GM11168 (cell line): ENCODE measurements around the gene KL.

ENCODE experiments used
- in situ Hi-C: fragments of 300-500 bp; cut with MboI; formaldehyde crosslinking; loops from one replicate; pipeline ENCODE4 v1.12.0; 2022; ENCODE audit warnings: low sequenced_read_pairs; ENCODE audit not compliant: unreplicated experiment

The KL gene

DNA sequence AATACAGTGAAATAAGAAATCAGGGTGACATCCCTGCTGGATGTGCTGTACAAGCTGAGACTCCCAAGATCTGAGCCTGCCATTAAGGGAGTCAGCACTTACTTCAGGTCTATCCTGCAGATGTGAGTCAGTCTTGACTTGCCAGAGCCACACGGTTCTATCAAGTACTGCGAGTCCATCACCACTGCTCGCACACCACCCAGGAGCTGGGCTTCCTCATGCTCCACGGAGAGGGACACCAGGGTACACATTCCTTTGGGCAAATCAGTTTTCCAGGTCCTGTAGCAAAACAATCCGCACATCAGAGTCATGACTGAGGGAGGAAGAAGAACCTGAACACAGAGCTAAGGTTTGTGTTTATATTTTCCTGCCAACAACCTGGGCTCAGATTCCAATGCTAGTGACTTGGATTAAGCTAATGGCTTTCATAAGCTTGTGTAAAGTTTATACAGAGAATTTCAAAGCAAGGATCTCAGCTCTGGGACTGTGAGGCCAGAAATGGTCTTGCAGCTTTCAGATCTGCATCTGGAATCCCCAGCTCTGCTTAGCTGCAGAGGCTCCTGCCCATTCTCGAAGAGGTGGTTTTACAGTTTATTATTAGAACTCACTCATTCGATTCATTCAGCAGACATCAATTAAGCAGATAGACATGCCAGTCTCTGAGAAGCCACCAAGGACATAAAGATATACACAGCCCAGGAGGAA, 90.6 kb downstream of the KL start:
- in situ Hi-C loops = no loop called here

- in situ Hi-C loops = no loop called here
These were observed 91.1 kb downstream of the KL start for GRCh38 chr13:33107361-33107760.

- in situ Hi-C loops = no loop called here
These were observed 92.4 kb downstream of the KL start for GRCh38 chr13:33108620-33109019.

- in situ Hi-C loops = no loop called here
These were observed 93.1 kb downstream of the KL start for GRCh38 chr13:33109271-33109697.

- in situ Hi-C loops = no loop called here
These were observed 93.6 kb downstream of the KL start for GRCh38 chr13:33109801-33110200.

- in situ Hi-C loops = no loop called here
These were observed 94.1 kb downstream of the KL start for GRCh38 chr13:33110386-33110712.

DNA sequence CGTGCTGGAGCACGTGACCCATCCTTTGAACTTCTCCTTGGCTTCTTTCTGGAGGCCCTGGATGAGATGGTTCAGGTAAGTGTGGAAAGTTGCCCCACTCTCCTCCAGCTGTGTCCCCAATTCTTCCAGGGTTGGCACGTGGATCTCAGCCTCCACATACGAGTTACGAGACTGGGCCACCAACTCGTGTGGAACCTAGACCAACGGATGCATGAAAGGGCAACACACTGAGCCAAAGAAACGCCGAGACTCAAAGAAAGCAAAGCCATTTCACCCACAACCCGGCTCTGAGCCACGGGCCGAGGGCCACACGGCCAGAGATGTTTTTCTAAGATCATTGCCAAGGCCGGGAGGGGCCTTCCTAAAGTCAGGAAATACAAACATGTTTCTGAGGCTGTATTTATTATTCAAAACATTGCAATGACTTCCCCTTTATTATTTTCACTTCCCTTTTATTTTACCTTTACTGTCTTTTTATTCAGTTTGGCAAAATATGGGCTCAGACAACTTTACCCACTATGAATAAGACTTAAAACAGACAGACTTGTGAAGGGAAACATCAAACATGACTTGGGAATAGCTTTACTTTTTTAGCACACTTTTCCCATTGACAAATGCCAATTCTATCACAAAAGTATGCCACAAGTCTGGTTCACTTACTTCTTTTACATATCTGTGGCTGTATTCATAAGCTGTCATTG, 94.6 kb downstream of the KL start:
- in situ Hi-C loops = no loop called here

DNA sequence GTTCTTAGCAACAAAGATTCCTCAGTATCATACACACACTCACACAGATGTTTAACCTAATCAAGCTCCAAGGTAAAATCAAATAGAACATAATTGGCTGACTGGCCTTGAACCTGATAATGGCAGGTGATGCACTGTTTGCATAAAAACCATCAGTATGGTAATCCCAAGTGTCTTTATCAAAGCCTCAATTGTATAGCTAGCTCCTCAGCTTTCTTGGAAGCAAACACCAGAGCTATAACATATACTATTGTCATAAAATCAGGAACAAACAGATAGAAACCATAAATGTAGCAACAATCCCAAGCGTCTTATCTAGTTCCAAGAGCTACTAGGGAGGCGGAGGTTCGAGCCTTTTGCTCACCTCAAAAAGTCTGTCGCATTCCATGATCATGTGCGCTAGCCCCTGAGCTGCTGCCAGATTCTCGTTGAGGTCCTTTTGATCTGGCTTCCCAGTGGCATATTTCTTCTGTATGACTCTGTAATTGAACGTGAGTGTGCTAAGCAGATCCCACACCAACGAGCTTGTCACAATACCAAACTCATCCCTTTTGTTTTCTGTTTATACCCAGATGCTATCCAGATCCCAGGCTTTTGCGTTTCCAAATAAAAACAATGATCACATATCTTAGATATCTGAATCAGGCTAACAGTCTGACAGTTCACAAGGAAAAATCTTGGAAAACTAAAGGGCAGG, 95.3 kb downstream of the KL start:
- in situ Hi-C loops = no loop called here

GRCh38 chr13:33112766-33113165, 96.5 kb downstream of the KL start:
- in situ Hi-C loops = no loop called here

DNA sequence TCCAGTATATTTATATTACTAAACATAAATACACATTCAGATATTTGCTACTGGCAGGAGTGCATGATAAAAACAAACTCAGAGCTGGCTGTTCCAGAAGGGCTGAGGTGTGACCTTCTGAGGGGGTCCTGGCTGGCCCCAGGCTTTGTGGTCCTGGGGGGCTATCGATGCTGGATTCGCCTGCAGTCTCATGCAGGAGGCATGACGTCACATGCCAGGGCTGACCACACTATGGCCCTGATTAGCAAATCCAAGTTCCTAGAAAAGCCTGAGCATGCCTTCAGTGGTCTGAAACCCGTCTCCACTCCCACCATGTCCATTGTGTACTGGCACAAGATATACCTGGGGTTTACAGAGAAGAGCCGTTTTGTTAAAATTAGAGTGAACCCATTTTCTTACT, 97.9 kb downstream of the KL start:
- in situ Hi-C loops = no loop called here

GRCh38 chr13:33115274-33115673, 99.1 kb downstream of the KL start:
- in situ Hi-C loops = no loop called here
